ENCODE measurements around the gene CYP4F2.
"Not testable (repeated sequence)": the region's sequence is repeated elsewhere in the genome, so short reads cannot be mapped to it uniquely, and the experiment has no call there.

CYP4F2 gene

DNA sequence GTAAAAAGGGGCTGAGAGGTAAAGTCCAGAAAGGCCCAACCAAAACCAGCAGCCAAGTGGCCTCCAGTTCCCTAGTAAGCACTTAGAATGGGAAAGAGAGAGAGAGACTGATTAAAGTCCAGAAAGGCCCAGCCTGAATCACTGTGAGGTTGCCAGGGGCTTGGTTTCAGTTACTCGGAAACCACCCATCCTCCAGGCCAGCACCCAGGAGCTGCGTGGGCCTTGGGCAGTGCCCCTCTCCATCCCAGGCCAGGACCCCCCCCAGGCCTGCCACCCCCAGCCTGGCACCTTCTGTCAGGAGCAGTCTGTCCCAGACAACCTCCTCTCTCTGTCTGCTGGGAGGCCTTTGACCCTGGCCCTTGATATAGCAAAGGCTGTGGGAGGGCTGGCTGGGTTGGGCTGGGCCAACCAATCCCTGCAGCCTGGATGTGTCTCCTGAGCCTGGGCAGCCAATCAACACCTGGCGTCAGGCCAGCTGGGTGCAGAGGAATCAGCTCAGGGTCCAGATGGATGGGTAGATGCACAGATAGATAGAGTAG, at the start of gene CYP4F2:
TSS of gene CYP4F2 (minus strand) at position 337 of the 539 bp plus-strand sequence. CDS start 463 bp downstream, outside the sequence.
- DNase-seq (ENCODE audit: low read depth), result no peak

- DNase-seq (ENCODE audit: low read depth), result no peak
These were observed 47.4 kb upstream of the CYP4F2 start for GRCh38 chr19:15945301-15945700.

- no peak for DNase-seq (ENCODE audit: low read depth)
These were observed 46.5 kb upstream of the CYP4F2 start for GRCh38 chr19:15944401-15944800.

GRCh38 chr19:15937771-15938170, 39.9 kb upstream of the CYP4F2 start:
- DNase-seq (ENCODE audit: low read depth), result no peak

DNA sequence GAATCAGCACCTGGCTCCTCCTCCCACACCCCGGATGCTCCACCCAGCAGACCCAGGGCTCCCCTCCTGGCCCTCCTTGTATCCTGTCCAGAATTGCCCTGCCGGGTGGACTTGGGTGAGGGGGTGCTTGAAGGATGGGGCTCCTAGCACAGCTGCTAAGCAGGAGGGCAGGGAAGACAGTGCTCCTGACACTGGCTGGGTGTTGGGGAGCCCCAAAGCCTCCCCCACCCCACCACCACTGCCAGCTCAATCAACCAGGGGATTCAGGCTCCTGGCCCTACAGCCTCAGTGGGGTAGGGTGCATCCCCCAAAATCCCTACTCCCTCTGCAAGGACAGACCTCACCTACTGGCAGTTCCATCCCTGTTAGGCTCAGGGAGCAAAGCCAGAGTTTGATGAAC, 39.1 kb upstream of the CYP4F2 start:
- no peak for DNase-seq (ENCODE audit: low read depth)

DNA sequence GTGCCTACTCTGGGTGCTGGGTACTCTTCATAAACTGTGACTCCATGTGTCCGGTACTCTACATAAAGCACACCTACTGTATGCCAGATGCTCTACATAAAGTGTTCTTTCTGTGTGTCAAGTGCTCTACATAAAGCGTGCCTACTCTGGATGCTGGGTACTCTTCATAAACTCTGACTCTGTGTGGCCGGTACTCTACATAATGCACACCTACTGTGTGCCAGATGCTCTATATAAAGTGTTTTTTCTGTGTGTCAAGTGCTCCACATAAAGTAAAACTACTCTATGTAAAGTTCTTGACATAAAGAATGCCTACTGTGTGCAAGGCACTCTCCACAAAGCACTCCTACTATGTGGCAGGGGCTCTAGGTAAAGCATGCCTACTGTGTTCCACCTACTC, 38.3 kb upstream of the CYP4F2 start:
- no peak for DNase-seq (ENCODE audit: low read depth)

- no peak for DNase-seq (ENCODE audit: low read depth)
These were observed 37.4 kb upstream of the CYP4F2 start for GRCh38 chr19:15935167-15935702.

DNA sequence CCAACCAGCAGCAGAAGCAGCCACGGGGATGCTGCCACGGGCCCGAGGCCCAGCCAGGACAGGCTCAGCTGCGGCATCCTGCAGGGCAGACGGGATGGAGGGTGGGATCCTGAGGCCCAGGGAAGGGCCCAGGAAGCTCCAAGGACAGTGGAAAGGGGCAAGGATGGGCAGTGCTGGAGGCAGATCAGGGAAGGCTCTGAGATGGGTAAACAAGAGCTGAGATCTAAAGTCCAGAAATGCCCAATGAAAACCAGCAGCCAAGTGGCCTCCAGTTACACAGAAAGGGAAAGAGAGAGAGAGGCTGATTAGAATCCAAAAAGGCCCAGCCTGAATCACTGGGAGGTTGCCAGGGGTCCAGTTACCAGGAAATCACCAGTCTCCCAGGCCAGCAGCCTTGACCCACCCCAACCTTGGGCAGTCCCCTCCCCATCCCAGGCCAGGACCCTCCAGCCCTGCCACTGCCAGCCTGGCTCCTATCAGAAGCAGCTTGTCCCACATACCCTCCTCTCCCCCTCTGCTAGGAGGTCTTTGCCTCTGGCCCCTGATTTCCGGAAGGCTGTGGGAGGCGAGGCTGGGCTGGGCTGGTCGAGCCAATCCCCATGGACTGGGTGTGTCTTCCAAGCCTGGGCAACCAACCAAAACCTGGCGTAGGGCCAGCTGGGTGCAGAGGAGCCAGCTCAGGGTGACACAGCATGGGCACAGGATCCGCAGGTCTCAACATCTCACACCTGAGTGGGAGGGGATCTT, 36.6 kb upstream of the CYP4F2 start, which contains the start of gene CYP4F11:
TSS of gene CYP4F11 (minus strand) at position 198 of the 747 bp plus-strand sequence. CDS start at position 77, 121 bp downstream.
- no peak for DNase-seq (ENCODE audit: low read depth)

GRCh38 chr19:15933761-15934331, 36.0 kb upstream of the CYP4F2 start:
- not testable (repeated sequence) for DNase-seq (ENCODE audit: low read depth)

DNA sequence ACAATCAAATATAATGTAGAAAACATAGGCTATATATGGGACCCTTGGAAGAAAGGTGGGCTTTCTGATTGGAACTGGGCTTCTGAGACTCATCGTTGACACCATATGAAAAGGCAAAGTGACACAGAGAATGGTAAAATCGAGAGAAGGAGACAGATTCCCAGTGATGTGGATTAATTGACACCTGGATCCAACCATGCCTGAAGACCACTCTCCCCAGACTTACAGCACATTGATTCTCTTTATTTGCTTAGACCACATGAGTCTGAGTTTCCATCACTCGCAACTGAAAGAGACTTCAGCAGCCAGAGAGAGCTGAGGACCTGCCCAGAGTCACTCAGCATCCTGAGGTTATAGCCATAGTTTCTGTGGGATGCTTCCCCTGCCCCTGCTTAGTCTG, 30.4 kb upstream of the CYP4F2 start:
- no peak for DNase-seq (ENCODE audit: low read depth)

GRCh38 chr19:15926484-15926883, 28.6 kb upstream of the CYP4F2 start:
- no peak for DNase-seq (ENCODE audit: low read depth)

DNA sequence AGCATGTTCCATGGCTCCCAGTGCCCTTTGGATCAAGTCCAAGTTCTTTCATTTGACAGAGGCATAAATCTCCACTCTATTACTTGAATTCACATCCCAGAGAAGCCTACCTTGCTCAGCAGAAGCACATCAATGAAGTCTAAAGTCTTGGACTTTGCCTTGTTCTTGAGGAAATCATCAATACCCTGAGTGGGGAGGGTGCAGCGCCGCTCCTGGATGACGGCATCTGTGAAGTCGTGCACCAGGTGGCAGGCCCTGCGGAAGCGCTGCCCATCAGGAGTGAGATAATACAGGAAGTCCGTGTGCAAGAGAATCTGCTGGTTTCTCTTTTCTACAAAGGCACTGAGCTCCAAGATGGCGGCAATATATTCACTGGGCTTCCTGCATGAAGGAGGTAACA, 25.8 kb upstream of the CYP4F2 start:
- DNase-seq (ENCODE audit: low read depth), result no peak

DNA sequence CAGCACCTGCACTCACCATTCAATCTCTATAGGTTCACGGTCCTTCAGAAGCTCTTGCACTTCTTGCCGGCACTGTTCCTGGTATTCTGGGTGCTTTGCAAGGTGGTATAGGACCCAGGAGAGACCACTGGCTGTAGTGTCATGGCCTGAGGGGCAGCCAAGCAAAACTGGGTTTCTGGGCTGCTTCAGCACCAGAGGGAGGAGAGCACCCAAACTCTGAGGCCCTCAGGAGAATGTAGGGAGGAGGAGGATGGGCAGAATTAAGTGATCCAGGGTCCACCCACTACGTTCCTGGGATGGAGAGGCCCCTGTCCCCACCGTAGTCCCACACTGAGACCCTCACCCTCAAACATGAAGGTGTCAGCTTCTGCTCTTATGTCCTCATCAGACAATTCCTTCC, 24.1 kb upstream of the CYP4F2 start:
- DNase-seq (ENCODE audit: low read depth), result no peak

GRCh38 chr19:15919243-15919642, 21.4 kb upstream of the CYP4F2 start:
- DNase-seq (ENCODE audit: low read depth), result no peak

- no peak for DNase-seq (ENCODE audit: low read depth)
These were observed 17.2 kb upstream of the CYP4F2 start for GRCh38 chr19:15915109-15915508.

- DNase-seq (ENCODE audit: low read depth), result no peak
These were observed 16.0 kb upstream of the CYP4F2 start for GRCh38 chr19:15913830-15914229.

DNA sequence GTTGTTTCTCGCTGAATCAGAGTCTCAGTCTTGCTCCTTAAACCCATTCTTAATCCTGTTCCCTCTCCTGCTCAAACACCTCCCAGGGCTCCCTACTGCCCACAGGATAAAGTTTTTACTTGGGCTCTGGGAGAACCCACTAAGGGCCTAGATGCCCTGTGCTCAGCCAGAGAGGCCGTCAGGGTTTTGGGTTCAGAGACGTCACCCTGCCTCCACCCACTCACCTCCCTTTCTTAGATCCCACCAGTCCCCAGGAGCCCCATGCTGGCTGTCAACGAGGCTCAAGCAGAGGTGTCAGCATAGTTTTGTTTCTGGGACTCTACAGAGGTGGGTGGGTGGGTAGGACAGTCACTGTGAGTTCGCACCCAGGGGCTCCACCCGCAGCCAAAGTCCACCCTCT, 15.5 kb upstream of the CYP4F2 start:
- DNase-seq (ENCODE audit: low read depth), result no peak

DNA sequence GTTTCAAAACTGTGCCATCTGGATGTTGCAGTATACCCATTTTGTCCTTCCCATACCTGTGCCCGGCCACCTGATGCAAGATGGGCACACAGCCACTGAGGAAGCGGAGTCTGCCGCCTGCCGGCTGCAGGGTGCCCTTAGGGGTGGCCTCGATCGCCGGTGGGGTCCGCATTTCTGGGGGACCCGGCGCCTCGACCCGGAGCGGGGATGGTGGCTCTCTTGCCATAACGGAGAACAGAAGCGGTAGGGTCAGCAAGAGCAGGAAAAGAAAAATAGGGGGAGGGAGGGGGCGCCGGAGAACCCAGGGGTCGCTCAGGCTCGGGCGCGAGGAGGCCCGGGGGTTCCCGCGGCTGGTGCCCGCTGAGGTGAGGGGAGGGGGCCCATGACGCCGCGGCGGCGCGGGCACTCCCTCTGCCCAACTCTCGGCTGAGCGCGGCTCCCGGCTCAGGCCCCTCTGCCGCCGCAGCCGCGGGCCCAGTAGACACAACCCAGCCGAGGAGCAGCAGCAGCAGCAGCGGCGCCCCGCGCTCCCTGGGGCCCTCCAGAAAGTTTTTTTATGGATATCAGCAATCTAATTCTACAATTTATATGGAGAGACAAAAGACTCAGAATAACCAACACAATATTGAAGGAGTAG, 13.8 kb upstream of the CYP4F2 start:
- DNase-seq (ENCODE audit: low read depth), result no peak

DNA sequence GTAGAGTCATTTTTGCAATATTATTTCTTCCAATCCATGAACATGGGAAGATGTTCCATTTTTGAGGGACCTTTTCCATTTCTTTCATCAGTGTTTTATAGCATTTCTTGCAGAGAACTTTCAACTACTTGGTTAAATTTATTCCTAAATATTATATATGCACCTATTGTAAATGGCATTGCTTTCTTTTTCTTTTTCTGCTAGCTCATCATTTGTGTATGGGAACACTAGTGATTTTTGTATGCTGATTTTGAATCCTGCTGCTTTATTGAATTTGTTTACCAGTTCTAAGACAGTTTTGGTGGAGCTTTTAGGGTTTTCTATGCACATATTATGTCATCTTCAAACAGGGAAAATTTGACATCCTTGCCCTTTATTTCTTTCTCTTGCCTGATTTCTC, 7.2 kb upstream of the CYP4F2 start:
- DNase-seq (ENCODE audit: low read depth), result no peak

DNA sequence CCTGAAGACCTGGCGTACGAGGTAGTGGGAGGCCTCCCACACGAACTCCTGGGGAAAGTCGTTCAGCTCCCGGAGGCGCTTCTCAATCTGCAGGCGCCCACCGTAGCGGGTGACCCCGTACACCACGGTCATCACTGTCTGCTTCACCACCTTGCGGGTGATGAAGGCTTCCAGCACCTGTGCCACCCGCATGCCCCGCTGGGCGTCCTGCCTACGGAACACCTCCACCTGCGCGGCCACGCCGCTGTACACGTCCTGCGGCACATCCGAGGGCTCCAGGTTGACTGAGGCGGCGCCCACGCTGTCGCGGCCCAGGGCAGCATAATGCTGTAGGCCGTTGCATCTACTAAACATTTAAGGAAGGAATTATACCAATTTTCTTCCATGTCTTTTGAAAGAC, 5.0 kb upstream of the CYP4F2 start:
- not testable (repeated sequence) for DNase-seq (ENCODE audit: low read depth)

DNA sequence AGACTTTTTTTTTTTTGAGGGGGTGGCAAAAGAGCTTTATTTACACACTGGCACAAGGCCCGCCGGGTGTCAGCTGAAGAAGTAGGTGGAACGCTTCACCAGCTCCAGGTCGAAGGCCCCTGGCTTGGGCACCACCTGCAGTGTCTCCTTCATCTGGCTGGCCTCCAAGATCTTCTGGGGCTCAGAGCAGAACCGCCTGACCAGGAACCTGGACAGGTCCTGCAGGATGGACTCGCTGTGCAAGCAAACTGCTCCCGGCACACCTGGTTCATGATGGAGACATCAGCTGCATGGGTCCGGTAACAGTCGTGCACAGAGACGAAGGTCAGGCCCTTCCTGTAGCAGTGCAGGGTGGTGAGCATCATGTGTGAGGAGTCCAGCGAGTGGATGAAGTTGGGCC, 4.4 kb upstream of the CYP4F2 start:
- no peak for DNase-seq (ENCODE audit: low read depth)

DNA sequence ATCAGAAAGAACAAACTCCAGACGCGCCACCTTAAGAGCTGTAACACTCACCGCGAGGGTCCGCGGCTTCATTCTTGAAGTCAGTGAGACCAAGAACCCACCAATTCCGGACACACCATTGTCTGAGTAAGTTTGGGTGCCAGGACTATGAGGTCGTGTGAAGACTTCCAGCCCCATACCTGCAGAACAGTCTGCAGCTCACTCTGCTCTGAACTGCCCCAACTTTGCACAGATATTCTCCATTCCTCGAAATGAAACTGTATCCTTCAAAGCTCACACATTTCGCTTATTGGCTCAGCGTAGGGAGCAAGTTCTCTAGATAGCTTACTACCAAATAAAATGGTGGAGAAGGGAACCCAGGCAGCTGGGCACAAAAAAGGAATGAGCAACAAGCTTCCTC, 2.6 kb upstream of the CYP4F2 start:
- no peak for DNase-seq (ENCODE audit: low read depth)

- not testable (repeated sequence) for DNase-seq (ENCODE audit: low read depth)
These were observed 2.2 kb upstream of the CYP4F2 start for GRCh38 chr19:15900032-15900431.
